PC-9 (cell line): ENCODE measurements around the gene TBX2.

ENCODE experiments used
- CTCF ChIP-seq: fragments of 200-600 bp; sonication (generic); conservative IDR thresholded peaks from 2 replicates; pipeline ENCODE4 v1.6.1; 2017; ENCODE audit warnings: mixed run types, antibody characterized with exemption, mild to moderate bottlenecking, moderate library complexity
- EZH2 ChIP-seq: fragments of 200-600 bp; sonication (generic); IDR thresholded peaks from 2 replicates; pipeline ENCODE4 v1.8.0; 2017; ENCODE audit warnings: antibody characterized with exemption, low read depth

GRCh38 chr17:61368049-61368831 lies 31.4 kb upstream of the TBX2 start:
- TF ChIP-seq CTCF (no peak), EZH2 (no peak)
